Activated CD4-positive, CD25-positive, alpha-beta regulatory T cell treated with anti-CD3 and anti-CD28 coated beads, Interleukin-2, amount 50 U/mL, for 16 hours (primary cell): ENCODE measurements around the gene SPINK9.
"Not testable (repeated sequence)": the region's sequence is repeated elsewhere in the genome, so short reads cannot be mapped to it uniquely, and the experiment has no call there.

Experiments
- DNase-seq: peaks from one replicate; pipeline ENCODE4 v3.0.0-alpha.2; 2020; ENCODE audit warnings: low read depth, low spot score

Gene SPINK9

DNA sequence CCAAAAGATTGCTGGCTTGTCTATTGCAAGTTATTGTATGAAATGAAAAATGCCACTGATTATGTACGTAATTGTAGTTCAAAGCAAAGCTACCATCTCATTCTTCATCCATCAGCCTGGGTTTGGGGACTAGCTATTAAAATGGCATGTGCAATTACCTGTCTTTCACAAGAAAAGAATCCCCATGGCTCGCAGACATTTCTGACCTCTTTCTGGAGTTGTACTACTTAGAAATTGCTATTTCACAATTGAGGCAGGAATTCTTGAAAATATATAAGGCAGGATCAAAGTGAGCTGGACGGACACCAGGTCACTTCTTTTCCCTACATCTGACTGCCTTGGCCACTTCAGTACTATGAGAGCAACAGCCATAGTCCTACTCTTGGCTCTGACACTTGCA is at the start of gene SPINK9:
TSS of gene SPINK9 (plus strand) at position 301 of the 400 bp plus-strand sequence. CDS start at position 356, 55 bp downstream.
- no peak for DNase-seq

- no peak for DNase-seq
These were observed 44.8 kb upstream of the SPINK9 start for GRCh38 chr5:148290271-148291195.

GRCh38 chr5:148297731-148298130 is 37.6 kb upstream of the SPINK9 start:
- no peak for DNase-seq

DNA sequence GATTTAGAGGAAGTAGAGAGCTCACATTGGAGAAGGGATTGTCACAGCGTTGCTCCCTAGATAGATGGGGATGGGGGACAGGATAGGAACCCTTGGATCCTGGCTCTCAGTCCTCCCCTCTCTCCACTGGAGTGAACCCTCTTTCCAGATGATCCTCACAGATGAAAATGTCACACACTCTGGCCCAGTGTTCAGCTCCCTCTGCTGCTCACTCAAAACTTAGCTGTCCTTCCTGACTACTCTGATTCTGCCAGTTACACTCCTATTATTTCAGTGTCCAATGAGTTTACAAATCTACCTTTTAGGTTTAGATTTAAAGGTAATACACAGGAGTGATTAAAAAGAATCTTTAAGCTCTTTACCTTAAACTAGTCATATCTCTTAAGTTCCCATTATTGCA is 28.9 kb upstream of the SPINK9 start:
- no peak for DNase-seq

- DNase-seq: no peak
These were observed 26.3 kb upstream of the SPINK9 start for GRCh38 chr5:148309019-148309418.

DNA sequence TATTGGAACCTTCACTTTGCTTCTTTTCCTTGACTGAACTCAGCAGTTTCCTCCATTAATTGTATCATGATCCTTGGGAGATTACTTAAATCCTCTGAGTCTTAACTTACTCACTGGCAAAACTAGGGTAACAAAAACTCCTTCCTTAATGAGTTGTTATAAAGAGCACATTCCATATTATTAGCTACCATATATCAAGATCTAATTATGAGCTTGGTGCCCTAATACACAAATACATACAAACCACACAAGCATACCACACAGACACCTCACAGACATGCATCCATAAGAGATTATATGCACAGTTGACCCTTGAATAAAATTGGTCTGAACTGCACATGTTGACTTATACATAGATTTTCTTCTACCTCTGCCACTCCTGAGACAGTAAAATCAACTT is 25.6 kb upstream of the SPINK9 start:
- DNase-seq: no peak

DNA sequence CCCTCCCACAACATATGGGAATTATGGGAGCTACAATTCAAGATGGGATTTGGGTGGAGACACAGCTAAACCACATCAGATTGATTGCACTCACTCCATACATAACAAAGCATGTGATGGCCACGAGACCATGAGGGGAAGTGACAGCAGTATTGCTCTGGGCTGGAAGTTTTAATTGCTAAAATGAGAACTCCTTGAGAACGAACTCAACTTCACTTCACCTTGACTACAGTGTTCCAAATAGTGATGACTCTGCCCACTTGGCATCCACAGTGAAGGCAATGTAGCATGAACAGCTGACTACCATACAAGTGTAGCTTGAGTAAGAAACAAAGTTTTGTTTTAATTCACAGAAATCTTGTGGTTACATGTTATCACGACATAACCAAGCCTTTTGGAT is 23.9 kb upstream of the SPINK9 start:
- no peak for DNase-seq

DNA sequence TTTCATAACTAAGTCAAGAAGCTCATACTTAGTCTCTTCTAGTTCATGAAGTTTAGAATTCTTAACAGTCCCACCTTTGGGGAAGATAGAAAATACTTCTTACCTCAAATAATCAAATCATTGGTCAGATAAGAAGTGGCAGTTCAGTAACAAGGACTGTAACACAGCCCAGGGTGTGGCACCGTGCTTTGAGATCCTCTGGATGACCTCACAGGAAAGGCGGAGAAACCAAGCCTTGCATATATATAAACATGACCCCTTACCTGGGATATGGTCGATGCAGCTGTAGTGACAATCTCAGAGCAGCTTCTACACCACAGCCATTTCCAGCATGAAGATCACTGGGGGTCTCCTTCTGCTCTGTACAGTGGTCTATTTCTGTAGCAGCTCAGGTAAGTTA is 23.2 kb upstream of the SPINK9 start, which contains the start of gene SPINK7:
TSS of gene SPINK7 (plus strand) at position 271 of the 400 bp plus-strand sequence. CDS start at position 332, 61 bp downstream.
- no peak for DNase-seq

GRCh38 chr5:148314187-148314586 is 21.2 kb upstream of the SPINK9 start:
- no peak for DNase-seq

- no peak for DNase-seq
These were observed 20.6 kb upstream of the SPINK9 start for GRCh38 chr5:148314731-148315130.

DNA sequence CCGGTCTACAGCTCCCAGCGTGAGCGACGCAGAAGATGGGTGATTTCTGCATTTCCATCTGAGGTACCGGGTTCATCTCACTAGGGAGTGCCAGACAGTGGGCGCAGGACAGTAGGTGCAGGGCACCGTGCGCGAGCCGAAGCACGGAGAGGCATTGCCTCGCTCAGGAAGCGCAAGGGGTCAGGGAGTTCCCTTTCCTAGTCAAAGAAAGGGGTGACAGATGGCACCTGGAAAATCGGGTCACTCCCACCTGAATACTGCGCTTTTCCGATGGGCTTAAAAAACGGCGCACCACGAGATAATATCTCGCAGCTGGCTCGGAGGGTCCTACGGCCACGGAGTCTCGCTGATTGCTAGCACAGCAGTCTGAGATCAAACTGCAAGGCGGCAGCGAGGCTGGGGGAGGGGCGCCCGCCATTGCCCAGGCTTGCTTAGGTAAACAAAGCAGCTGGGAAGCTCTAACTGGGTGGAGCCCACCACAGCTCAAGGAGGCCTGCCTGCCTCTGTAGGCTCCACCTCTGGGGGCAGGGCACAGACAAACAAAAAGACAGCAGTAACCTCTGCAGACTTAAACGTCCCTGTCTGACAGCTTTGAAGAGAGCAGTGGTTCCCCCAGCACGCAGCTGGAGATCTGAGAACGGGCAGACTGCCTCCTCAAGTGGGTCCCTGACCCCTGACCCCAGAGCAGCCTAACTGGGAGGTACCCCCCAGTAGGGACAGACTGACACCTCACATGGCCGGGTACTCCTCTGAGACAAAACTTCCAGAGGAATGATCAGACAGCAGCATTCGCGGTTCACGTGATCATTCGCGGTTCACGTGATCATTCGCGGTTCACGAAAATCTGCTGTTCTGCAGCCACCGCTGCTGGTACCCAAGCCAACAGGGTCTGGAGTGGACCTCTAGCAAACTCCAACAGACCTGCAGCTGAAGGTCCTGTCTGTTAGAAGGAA is 15.1 kb upstream of the SPINK9 start:
- not testable (repeated sequence) for DNase-seq

- DNase-seq: no peak
These were observed 2.0 kb upstream of the SPINK9 start for GRCh38 chr5:148333262-148333849.

DNA sequence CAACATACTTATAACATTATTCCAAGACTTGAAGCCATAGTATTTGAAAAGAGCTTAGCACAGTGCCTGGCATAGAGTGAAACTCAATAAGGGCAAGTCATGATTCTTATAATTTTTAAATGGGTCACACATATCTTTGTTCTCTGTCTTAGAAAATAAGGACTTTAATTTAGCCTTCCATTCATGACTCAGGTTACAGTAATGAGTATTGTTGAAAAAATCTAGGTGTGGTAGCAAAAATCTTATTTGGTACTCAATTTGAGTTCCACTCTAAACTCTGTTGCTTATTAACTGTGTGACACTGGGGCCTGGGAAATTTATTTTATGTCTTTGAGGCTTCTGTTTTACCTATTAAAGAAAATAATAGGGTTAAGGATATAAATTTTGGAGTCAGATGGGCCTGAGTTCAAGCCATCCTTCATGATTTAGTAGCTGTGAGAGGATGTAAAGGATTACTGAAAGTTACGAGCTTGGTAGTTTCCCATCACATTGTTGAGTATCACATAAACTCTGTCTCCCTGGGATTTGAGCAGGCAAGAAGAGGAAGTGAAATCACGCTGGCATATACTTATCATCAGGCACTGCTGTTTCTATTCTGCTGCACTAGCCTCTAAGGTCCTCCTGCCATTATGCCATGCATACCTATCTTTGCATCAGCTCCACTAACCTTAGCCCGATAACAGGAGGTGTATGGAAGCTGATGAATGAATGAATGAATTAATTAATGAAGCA is 1.5 kb downstream of the SPINK9 start:
- no peak for DNase-seq

- DNase-seq: no peak
These were observed 7.1 kb downstream of the SPINK9 start for GRCh38 chr5:148342371-148343045.

DNA sequence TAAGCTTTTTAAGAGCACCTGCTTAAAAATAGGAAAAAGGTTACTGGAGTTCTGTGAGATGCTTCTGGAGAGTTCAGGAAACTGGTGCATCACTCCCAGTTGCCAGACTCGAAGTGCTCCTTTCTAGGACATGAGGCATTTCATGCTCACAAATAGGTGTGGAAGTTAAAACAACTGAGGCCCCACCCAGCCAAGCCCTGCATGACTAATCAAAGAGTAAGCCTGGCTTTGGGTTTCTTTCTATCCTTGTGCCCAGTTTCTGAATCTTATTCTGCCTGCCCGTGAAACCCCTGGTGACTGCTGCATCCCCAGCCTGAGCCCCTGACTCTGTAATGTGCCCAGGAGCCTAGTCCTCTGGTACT is 7.7 kb downstream of the SPINK9 start:
- DNase-seq: no peak

- DNase-seq: no peak
These were observed 8.5 kb downstream of the SPINK9 start for GRCh38 chr5:148343603-148344487.

DNA sequence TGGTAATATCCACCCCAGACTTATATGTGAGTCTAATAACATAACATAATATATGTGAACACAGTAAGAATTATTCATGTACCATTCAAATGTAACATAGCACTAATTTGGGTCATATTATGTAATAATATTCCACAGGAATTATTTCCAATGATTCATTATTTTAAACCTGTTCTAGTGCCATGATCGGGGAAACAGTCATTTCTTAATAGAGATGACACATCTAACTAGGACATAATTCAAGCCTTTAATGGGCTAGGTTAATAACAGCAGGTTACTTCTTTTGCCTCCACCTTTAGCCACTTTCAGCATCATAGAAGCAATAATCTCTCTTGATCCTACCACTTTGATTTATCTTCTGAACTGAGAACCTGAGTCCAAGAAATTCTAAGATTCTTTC is 12.3 kb downstream of the SPINK9 start:
- DNase-seq: no peak

GRCh38 chr5:148352696-148353095 is 17.3 kb downstream of the SPINK9 start:
- no peak for DNase-seq

- no peak for DNase-seq
These were observed 18.3 kb downstream of the SPINK9 start for GRCh38 chr5:148353634-148354033.

DNA sequence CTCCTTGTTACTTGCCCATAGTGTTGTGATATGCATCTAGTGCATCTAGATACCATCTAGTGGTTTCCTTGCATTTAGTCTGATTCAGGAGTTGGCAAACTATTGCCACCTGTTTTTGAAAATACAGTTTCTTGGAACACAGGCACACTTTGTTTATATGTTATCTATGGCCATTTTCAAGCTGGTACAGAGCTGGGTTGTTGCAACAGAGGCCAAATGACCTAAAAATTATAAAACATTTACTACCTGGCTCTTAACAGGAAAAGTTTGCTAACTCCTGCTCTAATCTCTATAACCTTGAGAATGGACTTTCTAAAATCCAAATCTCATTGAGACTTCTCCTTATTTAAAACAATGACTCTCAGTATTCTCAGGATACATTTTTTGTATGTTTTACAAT is 29.0 kb downstream of the SPINK9 start:
- no peak for DNase-seq
